Stomach (tissue), 9 donors: ENCODE data around the gene SYNPO. TPM values are rescaled to one million over a fixed set of nuclear protein-coding genes. Genes with fewer than 3 reads are reported as not detected.

Experiments used
- DNase-seq, 2 donors: peaks; one replicate each; pipeline versions ENCODE4 v3.0.0 to v3.0.0-alpha.2; 2013 to 2019
- H3K27ac ChIP-seq, 5 donors: fragments of 200-600 bp in 4 of 5; sonication (generic) in 4 of 5; one replicate each; pipeline ENCODE4 v1.5.1; 2013 to 2019; ENCODE audit warnings: mild to moderate bottlenecking in 1 of 5, moderate library complexity in 1 of 5
- H3K27me3 ChIP-seq, 3 donors: fragments of 200-600 bp; sonication (generic); one replicate each; pipeline ENCODE4 v1.5.1; 2017 to 2019; ENCODE audit warnings: mixed run types in 1 of 3
- H3K36me3 ChIP-seq, 4 donors: fragments of 200-600 bp; sonication (generic); 1 replicate in 3 of 4; 2 replicates in 1 of 4; pipeline ENCODE4 v1.5.1; 2016 to 2019
- H3K4me1 ChIP-seq, 4 donors: fragments of 200-600 bp; sonication (generic); one replicate each; pipeline ENCODE4 v1.5.1; 2016 to 2019
- H3K4me3 ChIP-seq, 4 donors: fragments of 200-600 bp; sonication (generic) in 3 of 4; one replicate each; pipeline ENCODE4 v1.5.1; 2016 to 2019; ENCODE audit warnings: mild to moderate bottlenecking in 1 of 4
- H3K9me3 ChIP-seq, 4 donors: fragments of 200-600 bp; sonication (generic); one replicate each; pipeline ENCODE4 v1.5.1; 2016 to 2019
- EP300 ChIP-seq: sonication (generic); formaldehyde crosslinking; IDR thresholded peaks from one replicate; pipeline ENCODE4 v1.6.1; 2017; ENCODE audit warnings: antibody characterized with exemption
- POLR2A ChIP-seq, 4 donors: fragments of 450-650 bp; IDR thresholded peaks; one replicate each; pipeline ENCODE4 v1.6.1; 2016; ENCODE audit warnings: antibody characterized with exemption in 4 of 4, control low read depth in 2 of 4, mild to moderate bottlenecking in 1 of 4, moderate library complexity in 1 of 4
- POLR2AphosphoS5 ChIP-seq, 3 donors: sonication (generic); formaldehyde crosslinking; IDR thresholded peaks; one replicate each; pipeline ENCODE4 v1.6.1; 2016; ENCODE audit warnings: antibody characterized with exemption in 3 of 3
- WGBS, 5 donors: extraction: QIAGEN DNeasy Blood & Tissue Kit in 3 of 5; methylation state at CpG; one replicate each; pipeline versions ENCODE4 v1.1.5 to v1.1.7; 2013 to 2018; 5-methylcytosine and 5-hydroxymethylcytosine counted together
- intact Hi-C: fragments of 100-400 bp; cut with DNase I; formaldehyde crosslinking; loops from one replicate; pipeline ENCODE4 v1.15.1; 2023; ENCODE audit warnings: low total_unique reads
- polyA plus RNA-seq, 3 donors: library from polyadenylated mRNA; stranded (reverse); fragments of 200-250 nt; gene quantifications; one replicate each; pipeline ENCODE4 v1.2.3, GENCODE V29; 2013
- total RNA-seq, 5 donors: library from RNA; depleted of rRNA; stranded (reverse); fragments of >200 nt; gene quantifications; one replicate each; pipeline versions ENCODE4 v1.1.0 to v1.2.3, GENCODE V29; 2014 to 2016
- TF ChIP-seq, protein P1 (sequence below), 7 experiments: fragments of 450-650 bp in 4 of 7; fragments of 200-600 bp in 3 of 7; sonication (generic) in 3 of 7; IDR thresholded peaks; one replicate each; pipeline ENCODE4 v1.5.1; 2016 to 2019; ENCODE audit warnings: antibody characterized with exemption in 7 of 7, control low read depth in 2 of 7, mild to moderate bottlenecking in 1 of 7
- donor health status: healthy with polysubstance abuse.
- donor health status: Bipolar disorder and iron deficiency.
- donor health status: healthy.

Gene SYNPO
- total and polyA plus RNA-seq, 8 donors = 3.7 to 52.7 (median 21.7) TPM

DNA sequence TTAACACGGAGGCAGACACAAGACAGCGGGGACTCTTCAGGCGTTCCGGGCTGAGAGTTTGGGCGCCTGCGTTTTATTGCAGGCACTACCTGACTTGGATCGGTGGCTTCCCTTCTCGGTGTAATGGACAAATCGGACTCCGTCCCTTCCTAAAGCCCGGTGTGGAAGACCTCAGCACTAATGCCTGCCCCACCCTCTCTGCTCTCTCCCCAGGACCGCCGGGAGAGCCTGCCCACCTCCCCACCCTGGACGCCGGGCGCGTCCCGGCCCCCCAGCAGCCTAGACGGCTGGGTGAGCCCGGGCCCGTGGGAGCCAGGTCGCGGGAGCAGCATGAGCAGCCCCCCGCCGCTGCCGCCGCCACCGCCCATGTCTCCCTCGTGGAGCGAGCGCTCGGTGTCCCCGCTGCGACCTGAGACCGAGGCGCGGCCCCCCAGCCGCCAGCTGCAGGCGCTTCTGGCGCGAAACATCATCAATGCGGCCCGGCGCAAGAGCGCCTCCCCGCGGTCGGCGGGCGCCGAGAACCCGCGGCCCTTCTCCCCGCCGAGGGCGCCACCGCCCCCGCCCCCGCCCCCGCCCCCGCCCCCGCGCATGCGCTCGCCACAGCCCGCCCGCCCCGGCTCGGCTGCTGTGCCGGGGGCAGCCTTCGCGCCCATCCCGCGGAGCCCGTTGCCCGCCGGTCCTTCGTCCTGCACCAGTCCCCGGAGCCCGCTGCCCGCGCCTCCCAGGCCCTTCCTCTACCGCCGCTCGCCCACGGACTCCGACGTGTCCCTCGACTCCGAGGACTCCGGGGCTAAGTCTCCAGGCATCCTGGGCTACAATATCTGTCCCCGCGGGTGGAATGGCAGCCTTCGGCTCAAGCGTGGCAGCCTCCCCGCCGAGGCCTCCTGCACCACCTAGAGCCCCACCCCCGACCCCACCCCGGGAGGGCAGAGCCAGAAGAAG, 16.0 kb downstream of the SYNPO start:
- Histone ChIP-seq H3K9me3 (no peaks in the 10 kb centered on the region), H3K27ac (peak overlapping the region; percentile 31 to 81 (median 63)), H3K4me3 (peak overlapping the region; percentile 51 to 59 (median 54)), H3K27me3 (no peaks in the 10 kb centered on the region), H3K36me3 (no peaks in the 10 kb centered on the region), H3K4me1 (peaks cover 10 to 63% (median 34%) of the 10 kb centered on the region in 4 donors)
- DNase-seq = peak; percentile 77 to 94
- 2 to 4% (median 3%) methylated on average over 20 to 91 of the region's 99 CpGs for WGBS, 5 donors
- intact Hi-C loops = loop anchor here (5.0 kb wide), 1 partner anchor 99 kb away; no protein-coding TSS in a partner anchor
- TF ChIP-seq EP300 (no peak), POLR2AphosphoS5 (IDR thresholded peaks at IDR 0.05) (peak in 1 of 3 donors; percentile 20), POLR2A (IDR thresholded peaks at IDR 0.05) (no peak)
- TF ChIP-seq, protein P1, sequence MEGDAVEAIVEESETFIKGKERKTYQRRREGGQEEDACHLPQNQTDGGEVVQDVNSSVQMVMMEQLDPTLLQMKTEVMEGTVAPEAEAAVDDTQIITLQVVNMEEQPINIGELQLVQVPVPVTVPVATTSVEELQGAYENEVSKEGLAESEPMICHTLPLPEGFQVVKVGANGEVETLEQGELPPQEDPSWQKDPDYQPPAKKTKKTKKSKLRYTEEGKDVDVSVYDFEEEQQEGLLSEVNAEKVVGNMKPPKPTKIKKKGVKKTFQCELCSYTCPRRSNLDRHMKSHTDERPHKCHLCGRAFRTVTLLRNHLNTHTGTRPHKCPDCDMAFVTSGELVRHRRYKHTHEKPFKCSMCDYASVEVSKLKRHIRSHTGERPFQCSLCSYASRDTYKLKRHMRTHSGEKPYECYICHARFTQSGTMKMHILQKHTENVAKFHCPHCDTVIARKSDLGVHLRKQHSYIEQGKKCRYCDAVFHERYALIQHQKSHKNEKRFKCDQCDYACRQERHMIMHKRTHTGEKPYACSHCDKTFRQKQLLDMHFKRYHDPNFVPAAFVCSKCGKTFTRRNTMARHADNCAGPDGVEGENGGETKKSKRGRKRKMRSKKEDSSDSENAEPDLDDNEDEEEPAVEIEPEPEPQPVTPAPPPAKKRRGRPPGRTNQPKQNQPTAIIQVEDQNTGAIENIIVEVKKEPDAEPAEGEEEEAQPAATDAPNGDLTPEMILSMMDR (IDR thresholded peaks at IDR 0.05) = peak in 4 of 7 experiments; percentile 35 to 88 (median 58)

DNA sequence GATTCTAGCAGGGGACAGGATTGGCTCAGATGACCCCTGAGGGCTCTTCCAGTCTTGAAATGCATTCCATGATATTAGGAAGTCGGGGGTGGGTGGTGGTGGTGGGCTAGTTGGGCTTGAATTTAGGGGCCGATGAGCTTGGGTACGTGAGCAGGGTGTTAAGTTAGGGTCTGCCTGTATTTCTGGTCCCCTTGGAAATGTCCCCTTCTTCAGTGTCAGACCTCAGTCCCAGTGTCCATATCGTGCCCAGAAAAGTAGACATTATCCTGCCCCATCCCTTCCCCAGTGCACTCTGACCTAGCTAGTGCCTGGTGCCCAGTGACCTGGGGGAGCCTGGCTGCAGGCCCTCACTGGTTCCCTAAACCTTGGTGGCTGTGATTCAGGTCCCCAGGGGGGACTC, 17.7 kb downstream of the SYNPO start:
- no peak for TF ChIP-seq EP300
- TF ChIP-seq, protein P1 (IDR thresholded peaks at IDR 0.05) = no peak
- no peak for TF ChIP-seq POLR2AphosphoS5 (IDR thresholded peaks at IDR 0.05)
- TF ChIP-seq POLR2A (IDR thresholded peaks at IDR 0.05) = no peak

DNA sequence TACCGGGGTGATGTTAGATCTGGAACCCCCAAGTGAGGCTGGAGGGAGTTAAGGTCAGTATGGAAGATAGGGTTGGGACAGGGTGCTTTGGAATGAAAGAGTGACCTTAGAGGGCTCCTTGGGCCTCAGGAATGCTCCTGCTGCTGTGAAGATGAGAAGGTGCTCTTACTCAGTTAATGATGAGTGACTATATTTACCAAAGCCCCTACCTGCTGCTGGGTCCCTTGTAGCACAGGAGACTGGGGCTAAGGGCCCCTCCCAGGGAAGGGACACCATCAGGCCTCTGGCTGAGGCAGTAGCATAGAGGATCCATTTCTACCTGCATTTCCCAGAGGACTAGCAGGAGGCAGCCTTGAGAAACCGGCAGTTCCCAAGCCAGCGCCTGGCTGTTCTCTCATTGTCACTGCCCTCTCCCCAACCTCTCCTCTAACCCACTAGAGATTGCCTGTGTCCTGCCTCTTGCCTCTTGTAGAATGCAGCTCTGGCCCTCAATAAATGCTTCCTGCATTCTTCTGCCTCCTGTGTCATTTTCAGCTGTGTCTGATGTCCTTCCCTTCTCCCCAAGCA, 18.3 kb downstream of the SYNPO start:
- H3K27ac ChIP-seq = peak overlapping the region in 3 of 5 donors; percentile 26 to 81 (median 72)
- TF ChIP-seq POLR2A (IDR thresholded peaks at IDR 0.05) (no peak), POLR2AphosphoS5 (IDR thresholded peaks at IDR 0.05) (no peak), EP300 (no peak)
- TF ChIP-seq, protein P1 (IDR thresholded peaks at IDR 0.05) = no peak
- H3K27me3 ChIP-seq = no peaks in the 10 kb centered on the region
- H3K4me3 ChIP-seq = no peak overlapping the region
- peaks cover 10 to 45% (median 30%) of the 10 kb centered on the region in 4 donors for H3K4me1 ChIP-seq
- intact Hi-C loops = loop anchor here (5.0 kb wide), 1 partner anchor 101 kb away; no protein-coding TSS in a partner anchor
- H3K9me3 ChIP-seq = no peaks in the 10 kb centered on the region
- H3K36me3 ChIP-seq = no peaks in the 10 kb centered on the region
- no peak for DNase-seq
- 41 to 64% (median 49%) methylated on average over 3 of the region's 3 CpGs for WGBS, 5 donors

More for the DNA sequence above, 17.7 kb downstream of the SYNPO start:
- Histone ChIP-seq H3K4me1 (peaks cover 10 to 47% (median 34%) of the 10 kb centered on the region in 4 donors), H3K27ac (peak overlapping the region in 3 of 5 donors; percentile 5 to 81 (median 72)), H3K9me3 (no peaks in the 10 kb centered on the region), H3K36me3 (no peaks in the 10 kb centered on the region), H3K4me3 (no peak overlapping the region), H3K27me3 (no peaks in the 10 kb centered on the region)
- intact Hi-C loops = loop anchor here (5.0 kb wide), 1 partner anchor 101 kb away; no protein-coding TSS in a partner anchor
- 93 to 98% (median 95%) methylated on average over 3 to 4 of the region's 4 CpGs for WGBS, 5 donors
- no peak for DNase-seq
